Activated T-helper 9 cell treated with anti-CD3 and anti-CD28 coated beads, Interleukin-2, amount 50 U/mL, for 16 hours (primary cell): ENCODE measurements around the gene RAP1GAP2.
"Not testable (repeated sequence)": the region's sequence is repeated elsewhere in the genome, so short reads cannot be mapped to it uniquely, and the experiment has no call there.

ENCODE experiments used
- DNase-seq: peaks from one replicate; pipeline ENCODE4 v3.0.0-alpha.2; 2020; ENCODE audit warnings: low read depth

RAP1GAP2 gene

DNA sequence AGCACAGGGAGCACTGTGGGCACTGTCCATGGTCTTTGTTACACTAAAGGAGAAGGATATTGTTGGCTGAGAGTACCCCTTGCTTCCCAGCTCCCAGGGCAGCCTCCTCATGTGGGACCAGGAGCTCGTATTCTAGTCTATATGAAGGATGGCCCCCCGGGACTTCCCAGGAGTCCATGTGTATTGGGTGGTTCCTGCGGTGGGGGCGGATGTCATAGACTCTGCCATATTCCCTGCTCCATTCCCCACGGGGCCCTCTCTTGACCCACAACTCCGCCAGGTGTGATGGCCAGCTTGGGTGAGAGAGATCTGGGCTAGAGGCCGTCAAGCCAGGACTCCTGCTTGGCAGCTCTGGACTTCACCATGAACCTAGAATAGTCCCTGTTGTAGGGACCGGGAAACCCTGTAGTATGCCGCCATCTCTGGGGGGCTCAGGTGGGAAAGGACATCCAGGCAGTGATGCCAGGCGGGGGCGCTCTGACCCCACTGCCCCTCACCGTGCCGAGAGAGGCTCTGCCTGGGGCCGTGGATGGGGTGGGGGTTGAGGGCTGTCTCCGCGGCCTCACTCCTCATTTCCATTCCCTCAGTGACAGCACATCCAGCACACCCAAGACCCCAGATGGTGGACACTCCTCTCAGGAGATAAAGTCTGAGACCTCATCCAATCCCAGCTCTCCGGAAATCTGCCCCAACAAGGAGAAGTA is 229.3 kb downstream of the RAP1GAP2 start:
- DNase-seq: no peak

- DNase-seq: no peak
Observed at GRCh38 chr17:3026125-3026855, 230.1 kb downstream of the RAP1GAP2 start.

DNA sequence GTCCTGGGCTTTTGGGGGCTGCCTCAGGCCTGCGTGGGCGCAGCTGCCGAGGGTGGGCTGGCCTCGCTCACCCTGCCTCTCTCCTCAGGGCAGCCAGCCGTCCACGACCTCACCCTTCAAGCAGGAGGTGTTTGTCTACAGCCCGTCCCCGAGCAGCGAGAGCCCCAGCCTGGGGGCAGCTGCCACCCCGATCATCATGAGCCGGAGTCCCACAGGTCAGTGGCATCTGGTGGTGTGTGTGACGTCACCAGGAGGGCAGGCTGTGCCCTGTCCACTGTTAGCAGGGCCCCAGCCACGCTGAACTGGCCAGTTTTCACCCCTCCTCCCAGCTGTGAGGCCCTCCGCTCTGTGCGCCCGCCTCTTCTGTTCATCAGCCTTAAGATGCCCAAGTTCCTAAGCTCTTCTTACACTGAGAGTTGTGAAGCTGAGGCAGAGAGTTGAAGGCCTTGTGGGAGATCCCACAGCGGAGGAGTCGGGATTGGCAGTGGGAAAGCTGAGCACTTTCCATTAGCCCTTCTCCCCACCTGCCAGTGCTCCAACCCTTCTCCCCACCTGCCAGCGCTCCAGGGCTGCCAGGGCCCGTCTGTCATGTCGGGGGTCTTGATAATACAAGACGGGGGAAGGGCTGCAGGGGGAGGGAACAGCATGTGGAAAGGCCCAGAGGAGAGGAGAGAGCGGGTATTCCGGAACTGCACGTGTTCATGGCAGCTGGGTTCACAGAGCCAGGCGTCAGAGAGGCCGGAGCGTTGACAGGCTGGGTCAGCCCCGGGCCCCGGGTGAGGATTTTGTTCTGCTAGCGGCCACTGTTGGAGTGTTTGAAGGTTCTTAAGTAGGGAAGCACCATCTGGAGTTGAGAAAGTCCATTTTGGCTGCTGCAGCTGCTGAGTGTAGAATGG is 230.9 kb downstream of the RAP1GAP2 start:
- DNase-seq: no peak

GRCh38 chr17:3027786-3028532 is 231.7 kb downstream of the RAP1GAP2 start:
- no peak for DNase-seq

DNA sequence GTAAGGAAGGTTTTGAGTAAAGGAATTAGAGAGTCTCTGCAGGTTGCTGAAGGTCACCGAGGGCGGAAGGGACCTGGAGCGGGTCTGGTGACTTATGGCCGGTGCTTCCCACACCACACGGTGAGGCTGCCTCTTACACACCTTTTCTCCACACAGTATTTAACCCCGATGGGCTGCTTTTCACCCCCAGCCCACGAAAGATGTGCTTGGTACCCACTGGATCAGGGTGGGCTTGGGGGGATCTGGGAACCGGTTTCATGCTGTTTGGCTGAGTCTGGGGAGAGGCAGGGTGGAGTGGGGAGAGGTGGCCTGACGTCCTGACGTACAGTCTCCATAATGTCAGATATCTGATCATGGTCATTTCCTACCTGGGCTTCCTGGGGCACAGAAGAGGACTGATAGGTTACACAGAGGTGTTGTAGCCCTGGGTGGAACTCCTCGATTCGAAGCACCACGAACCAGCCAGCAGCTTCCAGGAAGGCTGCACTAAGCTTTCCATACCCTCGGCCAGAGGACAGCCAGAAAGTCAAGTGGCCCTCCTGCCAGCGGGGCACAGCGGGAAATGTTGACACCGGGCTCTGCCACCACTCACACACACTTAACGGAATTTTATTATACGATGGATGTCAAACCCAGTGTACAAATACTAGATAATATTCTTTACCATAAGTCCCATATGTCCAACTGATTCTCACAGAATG is 233.1 kb downstream of the RAP1GAP2 start:
- DNase-seq: no peak

DNA sequence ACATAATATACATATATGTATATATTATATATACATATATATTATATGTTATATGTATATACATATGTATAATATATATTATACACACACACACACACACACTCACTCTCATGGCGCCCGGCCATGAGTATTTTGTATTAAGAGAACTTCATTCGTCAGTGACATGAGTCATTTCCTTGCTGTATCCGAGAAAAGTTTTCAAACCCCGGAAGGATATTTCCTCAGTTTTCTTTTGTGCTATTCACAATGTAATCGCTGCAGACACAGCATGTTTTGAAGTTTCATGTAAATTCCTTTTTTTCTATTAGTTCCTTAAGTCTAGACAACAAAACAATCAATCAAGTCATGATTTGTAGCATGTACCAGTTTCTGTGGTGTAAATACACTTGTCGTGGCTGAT is 233.9 kb downstream of the RAP1GAP2 start:
- DNase-seq: no peak

GRCh38 chr17:3030852-3031470 is 234.7 kb downstream of the RAP1GAP2 start:
- not testable (repeated sequence) for DNase-seq

- DNase-seq: no peak
Observed at GRCh38 chr17:3032258-3033247, 236.3 kb downstream of the RAP1GAP2 start.

- DNase-seq: no peak
Observed at GRCh38 chr17:3033248-3033640, 237.0 kb downstream of the RAP1GAP2 start.

DNA sequence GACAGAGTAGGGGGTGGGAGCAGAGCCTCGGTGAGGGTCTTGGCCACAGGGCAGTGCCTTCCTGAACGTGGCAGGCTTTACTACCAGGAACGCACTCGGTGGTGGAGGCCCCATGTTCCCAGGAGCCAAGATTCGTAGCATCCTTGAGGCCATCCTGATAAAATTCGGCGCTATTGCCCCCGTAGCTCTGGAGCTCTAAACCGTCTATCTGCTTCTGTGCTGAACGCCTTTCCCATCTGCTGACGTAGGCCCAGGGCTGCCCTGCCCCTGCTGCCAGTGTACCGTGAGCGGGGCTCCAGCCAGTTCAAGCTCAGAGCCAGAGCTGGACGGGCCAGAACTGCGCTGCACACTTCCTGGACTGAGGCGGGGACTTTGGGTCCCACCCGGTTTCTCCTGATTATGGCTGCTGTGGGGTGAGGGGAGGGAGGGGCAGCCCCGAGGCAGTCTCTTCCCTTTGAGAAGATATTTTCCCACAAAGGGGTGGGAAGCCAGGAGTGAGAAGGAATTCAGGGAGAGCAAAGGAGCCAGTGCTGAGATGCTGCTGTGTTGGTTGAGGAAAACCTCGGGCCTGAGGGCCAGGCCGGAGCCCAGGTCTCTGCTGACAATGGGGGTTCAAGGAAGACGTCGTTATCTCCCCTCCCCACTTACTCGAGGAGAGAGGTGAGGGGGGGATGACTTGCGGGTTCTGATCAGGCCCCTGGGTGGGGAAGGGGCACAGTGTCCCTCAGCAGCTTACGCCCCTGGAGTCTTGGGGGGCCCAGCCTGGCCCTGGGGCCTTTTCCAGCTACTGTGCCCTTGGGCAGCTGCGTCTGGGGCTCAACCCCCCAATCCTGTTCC is 237.7 kb downstream of the RAP1GAP2 start:
- DNase-seq: no peak

- DNase-seq: no peak
Observed at GRCh38 chr17:3034578-3034920, 238.3 kb downstream of the RAP1GAP2 start.

DNA sequence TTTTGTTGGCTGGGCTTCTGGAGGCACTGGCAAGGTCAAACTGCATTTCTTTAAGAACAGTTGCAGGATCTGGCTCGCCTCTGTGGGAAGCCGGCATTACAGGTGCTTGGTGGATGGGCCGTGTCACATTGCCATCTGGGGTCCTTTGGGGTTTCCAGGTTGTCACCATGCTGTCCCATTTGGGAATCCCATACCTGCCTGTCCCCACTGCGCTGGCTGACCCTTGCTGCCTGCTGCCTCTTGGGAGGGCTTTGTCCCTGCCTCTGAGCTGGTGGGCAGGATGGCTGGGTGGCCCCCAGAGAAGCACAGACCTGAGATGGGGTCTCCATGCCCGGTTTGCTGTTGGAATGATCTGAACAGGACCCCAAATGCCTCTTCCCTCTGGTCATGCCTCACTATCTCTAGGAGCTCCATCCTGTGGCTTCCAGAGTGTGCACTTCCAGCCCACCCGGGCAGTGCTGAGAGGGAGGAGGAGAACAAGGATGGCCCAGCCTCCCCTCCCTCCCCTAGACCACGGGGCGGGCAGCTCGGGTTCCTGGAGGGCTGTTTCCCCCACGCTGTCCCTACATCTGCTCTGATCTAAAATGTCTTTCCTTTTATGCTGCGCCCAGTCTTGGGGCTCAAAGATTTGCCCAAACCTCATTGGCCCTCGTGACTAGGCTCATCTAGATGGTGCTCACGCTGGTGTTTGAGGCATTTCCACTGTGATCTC is 239.2 kb downstream of the RAP1GAP2 start:
- no peak for DNase-seq

DNA sequence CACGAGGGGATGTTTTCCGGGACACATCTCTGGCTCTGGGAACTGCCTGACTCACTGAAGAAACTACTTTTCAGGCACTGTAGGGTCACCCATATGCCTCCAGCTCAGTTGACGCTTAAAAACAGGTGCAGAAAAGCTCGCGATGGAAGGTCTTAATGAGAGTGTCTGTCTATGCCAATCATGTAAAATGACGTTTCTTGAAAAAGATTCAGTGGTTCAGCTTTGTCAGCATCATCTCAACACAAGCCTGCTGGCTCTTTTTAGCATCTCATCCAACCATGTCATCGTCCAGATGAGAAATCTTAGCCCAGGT is 239.7 kb downstream of the RAP1GAP2 start:
- no peak for DNase-seq

DNA sequence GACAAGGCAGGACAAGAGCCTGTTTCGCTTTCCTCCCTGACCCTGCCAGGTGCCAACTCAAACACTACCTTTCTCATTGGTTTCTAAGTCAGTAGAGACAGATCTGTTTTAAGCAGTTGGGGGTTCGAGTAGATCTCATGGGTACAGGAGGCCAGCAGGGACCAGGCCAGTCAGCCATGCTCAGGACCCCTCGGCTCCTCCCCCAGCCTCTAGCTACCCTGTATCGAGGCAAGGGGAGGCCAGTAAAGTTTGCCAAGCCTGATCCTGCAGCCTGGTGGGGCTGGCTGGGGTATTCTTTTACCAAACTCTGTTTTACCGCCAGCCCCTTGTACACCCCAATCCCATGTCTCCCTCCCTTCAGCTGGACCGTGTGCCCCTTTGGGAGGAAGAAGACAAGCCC is 240.6 kb downstream of the RAP1GAP2 start:
- DNase-seq: no peak

DNA sequence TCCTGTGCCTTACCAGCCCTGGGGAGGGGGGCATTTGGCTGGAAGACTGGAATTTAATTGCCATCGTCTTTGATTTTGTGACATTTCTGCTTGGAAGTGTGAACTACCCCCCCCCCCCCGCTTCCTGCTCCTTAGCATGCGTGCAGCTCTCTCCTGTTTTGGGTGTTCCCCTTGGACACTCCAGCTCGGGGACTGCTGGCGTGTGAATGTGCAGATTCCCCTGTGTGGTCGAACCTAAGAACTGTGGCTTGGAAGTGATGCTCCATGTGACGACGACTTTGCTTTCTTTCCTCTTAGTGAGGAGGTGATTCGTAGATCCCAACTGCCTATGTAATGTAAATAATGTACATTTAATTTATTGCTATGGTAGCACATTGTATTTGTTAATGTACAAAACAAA is 241.0 kb downstream of the RAP1GAP2 start:
- DNase-seq: no peak

DNA sequence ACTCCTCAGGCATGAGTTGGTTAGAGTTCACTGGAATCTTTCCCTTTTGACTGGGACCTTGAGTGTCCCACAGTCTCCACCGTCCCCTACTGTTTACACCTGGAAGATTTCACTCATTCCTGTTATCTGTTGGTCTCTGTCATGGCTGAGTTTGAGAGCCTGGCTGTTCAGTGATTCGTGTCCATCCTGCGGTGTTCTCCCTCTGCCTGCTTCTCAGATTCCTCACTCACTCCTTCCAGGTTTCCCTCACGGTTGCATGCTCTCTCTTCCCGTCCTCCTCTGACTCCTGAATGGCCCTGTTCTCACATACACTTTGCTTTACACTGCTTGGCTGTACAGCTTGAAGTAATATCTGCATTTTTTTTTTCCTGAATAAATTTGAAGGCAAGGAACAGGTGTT is 242.7 kb downstream of the RAP1GAP2 start:
- DNase-seq: no peak

- DNase-seq: no peak
Observed at GRCh38 chr17:3039736-3040135, 243.5 kb downstream of the RAP1GAP2 start.

GRCh38 chr17:3040882-3041281 is 244.6 kb downstream of the RAP1GAP2 start:
- no peak for DNase-seq
